Activated T-cell treated with anti-CD3 and anti-CD28 coated beads for 24 hours (primary cell): ENCODE data around the gene SEMA3D.

Source experiments
- DNase-seq: peaks from one replicate; pipeline ENCODE4 v3.0.0-alpha.2; 2020; ENCODE audit warnings: low read depth

SEMA3D gene

DNA sequence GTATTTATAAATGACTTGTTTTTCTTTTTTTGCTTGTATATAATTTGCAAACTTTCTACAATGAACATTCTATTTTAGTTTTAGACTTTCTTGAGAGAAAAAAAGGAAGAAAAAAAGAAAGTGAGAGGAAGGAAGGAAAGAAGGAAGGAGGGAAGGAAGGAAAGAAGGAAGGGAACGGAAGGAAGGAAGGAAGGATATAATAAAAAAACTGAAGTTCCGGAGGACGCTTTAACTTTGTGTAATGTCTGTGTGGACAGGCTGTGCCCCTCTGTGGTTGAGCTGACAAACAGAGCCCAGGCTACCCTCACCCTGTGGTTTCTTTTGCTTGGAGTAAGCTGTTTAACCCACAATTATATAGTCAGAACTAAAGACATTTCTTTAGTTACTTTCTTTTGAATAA, 108.7 kb downstream of the SEMA3D start:
- no peak for DNase-seq

DNA sequence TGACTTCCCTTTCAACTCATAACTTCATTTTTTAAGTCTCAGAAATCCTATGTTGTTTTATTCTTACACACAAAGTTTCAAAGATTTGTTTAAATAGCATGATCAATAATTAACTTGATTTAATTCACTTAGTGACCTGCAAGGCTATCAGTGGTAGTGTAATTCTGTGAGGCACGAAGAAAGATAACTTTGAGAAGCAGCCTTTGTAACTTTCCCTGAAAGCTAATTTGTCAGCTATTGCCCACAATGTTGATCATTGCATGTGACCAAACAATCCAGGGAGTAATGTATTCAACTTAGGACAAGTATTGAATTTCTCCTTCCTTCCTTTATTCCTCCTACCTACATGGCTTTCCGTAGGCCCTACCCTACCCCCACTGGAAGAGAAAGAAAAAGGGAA, 111.0 kb downstream of the SEMA3D start:
- no peak for DNase-seq

DNA sequence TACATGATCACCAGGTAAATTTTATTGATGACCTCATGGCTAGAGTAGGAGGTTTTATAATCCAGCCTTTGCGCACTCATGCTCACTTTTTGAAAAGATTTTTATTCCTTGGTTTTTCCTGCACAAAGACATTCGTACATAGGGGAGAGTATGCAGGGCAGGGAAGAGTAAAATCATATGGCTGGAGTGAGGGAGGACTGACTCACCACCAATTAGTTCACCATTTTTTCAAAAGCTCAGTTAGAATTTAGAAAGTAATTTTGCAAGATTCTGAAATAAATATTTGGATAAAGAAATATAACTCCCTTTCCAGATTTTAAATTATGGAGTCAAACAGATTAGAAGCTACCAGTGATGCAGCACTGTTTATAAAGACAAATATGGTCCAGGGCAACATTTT, 111.9 kb downstream of the SEMA3D start:
- DNase-seq: no peak

DNA sequence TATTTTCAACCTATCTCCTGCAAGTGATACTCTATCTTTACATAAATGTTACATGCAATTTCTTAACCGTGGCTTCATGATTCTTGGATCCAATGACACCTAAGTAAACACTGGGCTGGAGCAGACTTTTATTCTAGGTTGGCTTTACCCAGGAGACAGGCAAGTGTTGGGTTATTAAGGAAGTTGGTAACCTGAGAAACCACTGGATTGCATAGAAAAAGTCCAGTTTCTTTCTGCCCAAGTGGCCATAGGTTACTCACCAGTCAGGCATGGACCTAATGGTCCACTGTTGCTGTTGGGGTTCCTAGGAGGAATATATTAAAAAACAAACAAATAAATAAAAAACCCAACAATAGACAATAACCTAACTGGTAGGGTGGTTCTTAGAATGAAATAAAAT, 112.8 kb downstream of the SEMA3D start:
- no peak for DNase-seq

DNA sequence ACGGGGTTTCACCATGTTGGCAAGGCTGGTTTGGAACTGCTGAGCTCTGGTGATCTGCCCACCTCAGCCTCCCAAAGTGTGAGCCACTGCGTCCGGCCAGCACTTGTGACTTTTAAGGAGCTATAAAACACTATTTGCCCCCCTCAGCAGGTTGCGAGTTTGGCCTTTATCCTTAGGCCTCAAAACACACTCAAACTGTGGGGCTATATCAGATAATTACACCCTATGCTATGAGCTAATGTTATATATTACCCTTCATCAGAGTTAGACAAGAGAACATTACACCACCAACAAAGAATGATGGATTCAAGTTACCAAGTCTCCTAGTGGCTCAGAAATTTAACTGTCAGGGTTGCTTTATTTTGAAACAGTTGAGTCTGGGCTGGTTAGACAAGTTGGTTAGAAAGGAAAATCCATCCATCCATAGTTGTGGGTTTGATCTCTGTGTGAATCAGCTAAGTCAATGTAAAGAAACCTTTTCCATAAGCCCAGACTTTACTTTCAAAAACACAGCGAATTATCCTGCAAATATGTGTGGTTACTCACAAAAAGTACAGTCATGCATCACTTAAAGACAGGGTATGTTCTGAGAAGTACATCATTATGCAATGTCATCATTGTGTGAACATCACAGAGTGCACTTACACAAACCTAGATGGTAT, 115.8 kb downstream of the SEMA3D start:
- DNase-seq: no peak

DNA sequence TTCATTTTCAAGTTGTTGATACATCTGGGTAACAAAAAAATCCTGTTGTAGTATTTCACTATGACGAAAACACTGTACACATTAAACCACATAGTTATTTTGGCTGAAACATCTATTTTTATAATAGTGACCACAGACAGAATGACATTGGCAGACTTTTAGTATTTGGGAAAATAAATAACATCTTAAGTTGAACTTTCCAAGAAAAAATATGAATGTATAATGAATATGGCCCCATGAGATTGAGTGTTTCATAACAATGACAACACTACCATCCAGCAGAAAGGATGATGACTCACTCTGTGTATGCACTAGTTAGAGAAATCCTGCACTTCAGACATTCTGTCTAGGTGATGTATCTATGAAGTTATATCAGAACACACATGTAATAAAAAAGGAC, 118.1 kb downstream of the SEMA3D start:
- no peak for DNase-seq

DNA sequence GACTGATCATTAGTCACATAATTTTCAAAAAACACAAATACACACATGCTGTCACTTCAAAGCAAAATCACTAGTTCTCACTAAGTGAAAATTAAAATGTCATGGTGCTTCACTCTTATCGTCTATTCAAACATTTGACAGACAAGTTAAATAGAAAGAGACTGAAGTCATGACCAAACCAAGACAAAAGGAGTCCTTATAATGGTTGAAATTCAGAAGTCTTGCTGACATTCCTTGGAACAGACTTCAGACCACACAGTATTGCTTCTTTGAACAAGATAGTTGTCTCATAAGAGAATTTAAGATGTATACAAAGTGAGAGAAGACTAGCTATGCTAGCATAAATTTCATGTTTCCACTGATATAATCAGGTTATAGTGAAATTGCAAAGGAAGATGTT, 119.5 kb downstream of the SEMA3D start:
- DNase-seq: no peak

DNA sequence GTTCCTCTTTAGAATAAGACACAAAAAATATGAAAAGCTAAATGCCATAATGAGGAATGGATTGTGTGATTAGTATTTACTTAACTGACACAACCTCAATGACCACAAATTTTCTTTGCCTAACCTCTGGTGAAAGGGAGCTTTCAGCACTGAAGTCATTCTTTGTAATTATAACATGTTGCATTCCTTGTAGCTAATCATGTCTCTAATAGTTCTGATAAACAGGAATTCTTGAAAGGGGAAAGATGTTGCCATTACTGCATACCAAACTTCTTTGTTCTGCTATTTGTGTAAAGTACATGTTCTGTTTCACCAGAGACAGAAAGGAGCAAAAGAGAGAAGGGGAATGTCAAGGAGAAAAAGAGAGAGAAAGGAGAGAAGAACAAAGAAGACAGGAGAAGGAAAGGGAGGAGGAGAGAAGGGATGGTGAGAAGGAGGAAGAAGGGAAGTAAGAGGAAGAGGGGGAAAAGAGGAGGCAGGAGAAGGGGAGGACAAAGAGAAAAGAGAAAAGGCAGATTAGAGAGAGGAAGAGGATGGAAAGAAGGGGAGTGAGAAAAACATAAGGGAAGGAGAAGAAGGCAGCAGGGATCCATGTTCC, 120.9 kb downstream of the SEMA3D start:
- no peak for DNase-seq

DNA sequence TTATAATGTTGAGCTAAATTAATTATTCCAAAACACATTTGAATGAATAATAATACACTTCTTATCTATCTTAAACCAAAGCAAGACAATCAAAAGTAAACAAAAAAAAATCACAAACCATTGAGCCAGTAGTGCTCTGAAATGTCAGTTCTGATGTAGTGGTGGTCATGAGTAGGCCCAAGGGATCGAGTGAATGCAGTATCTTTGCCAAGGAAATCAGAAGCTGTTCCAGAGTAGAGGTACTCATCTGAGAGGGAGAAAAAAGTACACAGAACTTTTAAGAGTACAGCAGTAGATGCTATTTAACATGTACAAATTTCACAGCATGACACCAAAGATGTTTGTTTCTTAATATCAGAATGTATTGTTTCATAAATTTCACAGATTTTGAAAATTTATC, 121.5 kb downstream of the SEMA3D start:
- DNase-seq: no peak

DNA sequence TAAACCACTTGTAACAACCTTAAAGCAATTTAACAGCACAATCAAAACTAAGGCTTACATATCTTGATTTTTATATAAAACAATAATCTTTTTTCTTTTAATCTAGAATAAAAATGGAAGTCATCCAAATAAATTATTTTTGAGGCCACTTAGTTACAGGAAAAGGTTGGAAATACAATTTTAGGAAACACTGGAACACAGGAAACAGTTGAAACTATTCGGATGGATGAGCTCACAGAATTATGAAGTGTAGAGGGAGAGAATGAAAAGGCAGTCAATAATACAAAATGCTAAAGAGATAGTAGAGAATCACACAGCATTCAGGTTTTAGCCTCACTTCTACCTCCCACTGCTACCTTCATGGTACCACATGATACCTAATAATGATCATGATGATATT, 124.2 kb downstream of the SEMA3D start:
- DNase-seq: no peak

DNA sequence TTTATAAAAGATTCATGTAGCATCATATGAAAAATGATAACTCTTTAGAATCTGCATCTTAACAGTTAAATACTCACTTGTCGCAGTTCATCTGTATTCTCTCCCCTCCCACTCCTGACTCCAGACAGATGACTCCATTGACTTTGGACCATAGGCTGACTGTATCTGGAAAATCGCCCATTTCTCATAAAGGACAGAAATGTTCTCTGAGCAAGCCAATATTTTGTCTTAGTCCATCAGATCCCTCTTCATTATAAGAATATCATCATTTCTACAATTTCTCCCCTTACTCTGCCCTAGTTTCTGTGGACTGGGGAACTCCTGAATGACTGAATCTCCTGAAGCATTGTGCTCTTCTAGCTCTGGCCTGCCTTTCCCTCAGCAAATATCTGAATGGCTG, 125.4 kb downstream of the SEMA3D start:
- no peak for DNase-seq

DNA sequence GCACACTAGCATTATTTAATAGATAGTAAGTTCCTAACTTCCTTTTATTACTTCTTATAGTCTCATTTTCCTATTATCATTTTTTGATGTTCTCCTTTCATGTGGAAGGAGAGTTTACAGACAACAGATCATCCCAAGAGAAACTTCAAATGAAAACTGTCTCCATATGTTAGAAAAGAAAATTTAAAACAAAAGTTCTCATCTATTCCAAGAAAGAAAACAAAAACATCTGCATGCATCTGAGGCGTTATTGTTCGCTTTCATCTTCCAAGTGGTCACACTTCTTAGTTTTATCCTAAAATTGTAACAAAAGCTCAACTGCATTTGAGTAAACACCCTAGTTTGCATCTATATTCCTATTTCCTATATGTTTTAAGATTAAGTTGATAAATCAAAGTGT, 126.2 kb downstream of the SEMA3D start:
- DNase-seq: no peak

DNA sequence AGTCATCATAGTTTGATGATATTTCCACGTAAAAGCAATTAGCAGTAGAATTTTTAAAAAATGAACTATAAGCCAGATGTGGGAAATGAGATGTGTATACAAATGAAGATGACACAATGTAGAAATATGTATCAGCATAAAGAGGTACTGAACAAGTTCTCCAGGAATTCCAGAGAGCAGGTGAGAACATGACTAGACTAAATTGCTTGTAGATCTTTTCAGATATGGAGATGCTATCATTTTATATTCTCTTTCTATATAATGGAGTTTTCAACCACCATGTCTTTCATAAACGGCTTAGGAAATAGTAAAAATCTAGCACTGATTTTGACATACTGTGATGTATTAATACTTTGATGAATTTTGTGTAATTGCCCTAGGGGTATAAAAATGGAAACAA, 130.9 kb downstream of the SEMA3D start:
- no peak for DNase-seq

DNA sequence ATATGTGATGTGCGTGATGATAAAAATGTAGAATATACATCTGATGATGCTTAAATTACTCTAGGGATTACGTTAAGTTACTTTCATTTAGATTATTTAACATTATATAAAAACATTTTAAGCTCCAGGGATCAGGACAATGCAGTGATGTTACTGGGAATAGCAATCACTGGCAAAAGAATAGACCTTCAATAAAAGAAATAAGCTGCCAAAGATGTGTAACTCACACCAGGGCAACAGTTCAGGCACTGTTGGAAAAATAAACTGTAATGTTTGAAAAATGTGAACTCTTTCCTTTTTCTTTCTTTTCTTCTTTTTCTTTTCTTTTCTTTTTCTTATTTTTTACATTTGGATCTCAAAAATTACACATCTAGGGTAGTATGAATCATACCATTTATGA, 131.7 kb downstream of the SEMA3D start:
- DNase-seq: no peak

DNA sequence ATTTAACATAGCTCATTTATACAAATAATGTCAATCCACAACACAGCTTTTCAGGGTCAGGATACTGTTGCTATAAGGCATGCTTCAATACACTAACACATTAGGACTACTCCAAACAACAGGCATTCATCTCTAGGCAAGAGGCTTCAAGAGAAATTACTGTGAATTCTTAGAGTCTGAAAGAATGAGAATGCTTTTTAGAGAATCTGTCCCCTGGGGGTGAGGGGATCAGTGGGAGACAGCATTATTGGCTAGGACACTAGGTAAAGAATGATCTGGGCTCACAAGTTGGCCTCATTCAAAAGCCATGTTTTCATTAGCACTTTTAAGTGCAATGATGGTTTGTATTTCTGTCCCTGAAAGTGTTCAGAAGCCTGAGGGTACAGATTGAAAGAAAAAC, 132.6 kb downstream of the SEMA3D start:
- no peak for DNase-seq

DNA sequence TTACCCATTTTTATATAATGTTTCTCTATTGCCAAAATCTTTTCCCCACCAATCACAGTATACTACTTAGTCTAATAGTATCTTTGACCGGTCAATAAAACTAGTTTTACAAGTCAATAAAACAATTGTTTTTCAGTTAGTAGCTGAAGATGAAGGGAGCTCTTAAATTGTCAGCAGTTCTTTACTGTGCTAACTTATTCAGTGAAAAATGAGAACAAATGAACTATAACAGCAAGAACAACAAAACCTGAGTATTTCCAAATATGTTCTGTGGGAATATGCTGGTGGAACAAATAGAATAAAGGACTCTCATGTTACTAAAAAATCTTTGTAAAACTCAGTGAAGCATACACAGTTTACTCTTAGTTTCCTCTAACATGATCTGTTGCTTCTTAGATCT, 134.0 kb downstream of the SEMA3D start:
- DNase-seq: no peak

DNA sequence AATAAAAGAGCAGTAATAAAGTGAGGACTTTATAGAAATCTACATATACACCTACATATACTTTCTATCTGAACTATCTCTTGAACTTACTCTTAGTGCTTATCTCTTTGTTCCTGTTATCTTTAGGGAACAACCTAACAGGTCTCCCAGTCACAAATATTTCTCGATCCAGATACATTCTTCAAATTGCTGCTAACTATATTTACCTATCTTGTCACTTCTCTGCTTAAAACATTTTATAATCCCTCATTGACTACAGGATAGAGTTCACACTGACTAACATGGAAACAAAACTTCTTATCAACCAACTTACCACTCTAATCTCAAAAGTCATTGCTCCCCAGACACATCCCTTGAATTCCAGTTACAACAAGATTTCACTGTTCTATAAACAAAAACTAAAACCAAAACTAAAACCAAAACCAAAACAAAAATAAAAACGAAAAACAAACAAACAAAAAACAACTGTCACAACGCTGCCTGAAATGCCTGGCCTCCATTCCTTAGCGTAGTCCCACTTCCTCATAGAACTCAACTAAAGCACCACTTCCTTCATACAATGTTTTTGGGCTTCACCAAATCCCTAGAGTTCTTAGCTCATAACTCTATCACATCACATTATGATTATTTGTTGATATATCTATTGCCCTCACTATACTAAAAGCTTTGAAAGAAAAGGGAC, 134.7 kb downstream of the SEMA3D start:
- no peak for DNase-seq

DNA sequence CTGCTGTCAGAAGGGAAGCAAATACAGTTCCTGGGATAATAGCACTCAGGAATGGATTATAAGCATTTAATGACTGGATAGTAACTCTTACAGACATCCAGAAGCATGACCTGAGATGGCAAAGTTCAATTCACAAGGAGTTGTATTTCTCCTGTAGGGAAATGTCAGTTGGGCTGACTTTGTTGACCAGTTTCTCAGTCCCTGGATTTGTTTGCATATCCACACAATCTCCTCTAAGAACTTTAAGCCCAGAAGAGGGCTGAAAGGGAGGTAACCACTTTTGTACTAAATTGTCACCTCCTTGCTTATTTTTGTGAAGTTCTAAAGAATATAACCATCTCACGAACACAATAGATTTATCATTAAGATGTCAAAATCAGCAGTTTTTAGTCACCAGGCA, 140.3 kb downstream of the SEMA3D start:
- no peak for DNase-seq

DNA sequence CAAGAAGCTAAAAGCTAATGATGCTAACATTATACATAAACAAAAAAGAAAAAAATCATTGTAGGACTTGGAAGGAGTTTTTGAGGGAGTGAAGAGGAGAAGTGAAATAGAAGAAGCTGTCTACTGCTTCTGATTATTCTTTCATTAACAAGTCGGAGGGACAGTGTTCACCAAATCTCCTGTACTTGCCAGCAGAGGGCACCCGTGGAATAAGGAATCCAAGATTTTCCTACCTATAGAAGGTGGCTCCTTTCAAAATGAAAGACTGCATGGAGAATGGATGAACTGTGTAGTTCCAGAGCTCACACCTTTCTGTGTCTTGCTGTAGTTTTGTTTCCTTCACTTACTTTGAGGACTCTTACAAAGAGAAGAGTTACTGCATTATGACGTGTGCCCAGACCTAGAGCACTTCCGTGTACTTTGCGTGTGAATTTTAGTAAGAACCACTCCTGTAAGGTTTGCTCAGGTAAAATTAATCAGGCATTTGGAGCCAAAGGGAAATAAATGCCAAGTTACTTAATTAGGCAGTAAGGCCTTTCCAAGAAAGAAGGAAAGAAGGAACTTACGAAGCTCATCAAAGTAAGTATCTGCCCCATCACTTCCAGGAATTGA, 145.1 kb downstream of the SEMA3D start:
- DNase-seq: no peak

DNA sequence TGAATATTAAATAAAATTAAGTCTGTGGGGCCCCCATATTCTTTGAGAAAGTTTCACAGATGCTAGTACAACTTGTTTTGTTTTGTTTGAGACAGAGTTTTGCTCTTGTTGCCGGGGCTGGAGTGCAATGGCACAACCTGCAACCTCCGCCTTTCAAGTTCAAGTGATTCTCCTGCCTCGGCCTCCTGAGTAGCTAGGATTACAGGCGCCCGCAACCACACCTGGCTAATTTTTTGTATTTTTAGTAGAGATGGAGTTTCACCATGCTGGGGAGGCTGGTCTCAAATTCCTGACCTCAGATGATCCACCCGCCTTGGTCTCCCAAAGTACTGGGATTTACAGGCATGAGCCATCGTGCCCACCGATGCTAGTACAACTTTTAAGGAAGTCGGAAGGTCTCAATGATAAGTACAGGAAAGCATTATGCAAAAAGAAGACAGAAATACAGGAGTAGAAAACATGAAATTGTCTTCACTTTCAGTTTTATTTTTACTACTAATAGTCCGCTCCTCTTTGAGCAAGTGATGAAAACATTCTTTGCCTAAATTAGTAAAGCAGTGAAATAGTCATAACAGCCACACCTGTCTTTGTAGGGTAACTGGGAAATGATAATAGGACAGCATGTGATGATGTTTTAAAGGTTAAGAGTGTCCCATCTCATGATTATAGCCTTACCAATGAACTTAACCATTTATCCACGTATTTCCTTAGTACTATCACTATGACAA, 147.5 kb downstream of the SEMA3D start:
- no peak for DNase-seq

DNA sequence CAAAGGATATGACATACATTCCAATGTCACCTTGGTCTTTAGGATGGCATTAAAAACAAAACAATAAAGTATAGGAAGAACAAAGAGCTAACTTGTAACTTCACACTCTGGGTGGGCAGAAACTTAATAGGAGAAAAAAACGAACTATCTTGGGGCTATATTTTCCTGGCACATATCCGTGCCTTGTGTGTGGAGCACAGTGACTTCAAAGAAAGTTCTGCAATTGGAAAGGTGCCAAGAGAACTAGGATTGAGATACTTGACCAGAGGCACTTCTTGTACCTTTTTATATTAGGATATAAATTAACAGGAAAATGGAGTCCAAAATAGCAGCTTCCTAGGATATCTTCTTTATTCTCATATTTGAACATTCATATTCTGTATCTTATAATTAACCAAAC, 148.4 kb downstream of the SEMA3D start:
- no peak for DNase-seq

DNA sequence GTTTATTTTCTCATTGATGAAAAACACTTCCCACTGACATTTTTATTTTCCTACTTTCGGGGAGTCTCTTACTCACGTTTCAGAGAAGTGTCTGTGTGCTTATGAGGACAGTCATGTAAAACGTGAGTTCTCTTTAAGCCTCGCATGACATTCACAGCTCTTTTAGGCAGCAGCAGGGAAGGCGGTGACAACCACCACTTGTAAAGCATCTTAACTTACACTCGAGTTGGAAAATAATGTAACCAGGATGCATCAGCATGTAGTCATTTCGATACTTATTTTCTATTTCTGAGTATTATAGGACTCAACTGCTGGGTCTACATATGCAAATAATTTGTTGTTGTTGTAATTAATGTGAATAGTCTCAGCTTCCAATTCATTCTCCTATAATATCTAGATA, 153.6 kb downstream of the SEMA3D start:
- DNase-seq: no peak

DNA sequence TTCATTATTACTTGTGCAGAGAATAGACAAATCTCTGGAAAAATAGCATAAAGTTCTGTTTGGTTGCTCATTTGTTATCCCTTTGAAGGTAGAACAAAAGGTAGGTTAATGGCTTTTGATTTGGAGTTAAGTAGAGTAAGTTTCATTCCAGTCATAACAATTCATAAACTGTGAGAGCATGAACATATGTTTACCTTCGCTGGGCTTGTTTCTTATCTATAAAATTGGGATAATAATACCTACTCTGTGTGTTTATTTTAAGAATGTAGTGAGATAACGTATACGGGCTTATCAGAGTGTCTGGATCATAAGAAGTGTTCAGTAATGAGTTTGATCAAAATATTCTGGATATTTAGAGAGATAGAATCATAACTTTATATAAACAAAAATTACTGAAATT, 155.4 kb downstream of the SEMA3D start:
- DNase-seq: no peak
